Fibroblast of skin of scalp (primary cell): ENCODE data around the gene SHD.

Experiments
- DNase-seq: peaks from one replicate; pipeline ENCODE4 v3.0.0-alpha.2; 2013

The SHD gene

DNA sequence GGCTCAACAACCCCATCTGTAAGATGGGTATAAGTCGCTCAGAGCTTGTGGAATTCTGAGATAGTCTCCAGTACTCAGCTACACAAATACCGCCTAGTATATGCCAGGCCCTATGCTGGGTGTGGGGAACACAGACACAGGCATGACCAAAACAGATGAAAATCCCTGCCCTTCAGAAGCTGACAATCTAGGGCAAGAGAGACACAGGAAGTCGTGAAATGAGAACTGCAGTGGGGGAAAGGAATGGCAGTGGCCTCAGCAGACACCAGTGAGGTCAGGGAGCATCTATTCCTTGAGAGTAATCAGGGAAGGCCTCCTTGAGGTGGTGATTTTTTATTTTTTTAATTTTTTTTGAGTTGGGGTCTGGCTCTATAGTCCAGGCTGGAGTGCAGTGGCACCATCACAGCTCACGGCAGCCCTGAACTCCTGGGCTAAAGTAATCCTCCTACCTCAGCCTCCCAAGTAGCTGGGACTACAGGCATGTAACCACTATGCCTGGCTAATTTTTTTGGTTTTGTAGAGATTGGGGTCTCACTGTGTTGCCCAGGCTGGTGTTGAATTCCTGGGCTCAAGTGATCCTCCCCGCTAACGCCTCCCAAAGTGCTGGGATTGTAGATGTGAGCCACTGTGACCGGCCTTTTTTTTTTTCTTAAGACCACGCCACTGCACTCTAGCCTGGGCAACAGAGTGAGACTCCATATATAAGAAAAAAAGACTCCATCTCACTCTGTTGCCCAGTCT, 19.9 kb downstream of the SHD start:
- no peak for DNase-seq

DNA sequence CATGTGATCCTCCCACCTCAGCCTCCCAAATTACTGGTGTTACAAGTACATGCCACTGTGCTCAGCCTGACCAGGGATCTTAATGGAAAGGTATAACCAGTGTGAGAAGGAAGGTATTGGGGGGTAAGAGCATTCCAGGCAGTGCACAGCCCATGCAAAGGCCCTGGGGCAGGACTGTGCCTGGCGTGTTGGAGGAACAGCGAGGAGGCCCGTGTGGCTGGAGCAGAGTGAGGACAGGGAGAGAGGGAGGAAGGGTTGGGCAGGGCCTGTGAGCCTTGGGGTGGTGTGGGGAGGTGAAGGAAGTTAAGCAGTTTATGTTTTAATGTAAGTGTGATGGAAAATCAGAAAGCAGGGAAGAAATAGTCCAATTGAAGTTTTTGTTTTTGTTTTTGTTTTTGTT, 21.5 kb downstream of the SHD start:
- DNase-seq = no peak

DNA sequence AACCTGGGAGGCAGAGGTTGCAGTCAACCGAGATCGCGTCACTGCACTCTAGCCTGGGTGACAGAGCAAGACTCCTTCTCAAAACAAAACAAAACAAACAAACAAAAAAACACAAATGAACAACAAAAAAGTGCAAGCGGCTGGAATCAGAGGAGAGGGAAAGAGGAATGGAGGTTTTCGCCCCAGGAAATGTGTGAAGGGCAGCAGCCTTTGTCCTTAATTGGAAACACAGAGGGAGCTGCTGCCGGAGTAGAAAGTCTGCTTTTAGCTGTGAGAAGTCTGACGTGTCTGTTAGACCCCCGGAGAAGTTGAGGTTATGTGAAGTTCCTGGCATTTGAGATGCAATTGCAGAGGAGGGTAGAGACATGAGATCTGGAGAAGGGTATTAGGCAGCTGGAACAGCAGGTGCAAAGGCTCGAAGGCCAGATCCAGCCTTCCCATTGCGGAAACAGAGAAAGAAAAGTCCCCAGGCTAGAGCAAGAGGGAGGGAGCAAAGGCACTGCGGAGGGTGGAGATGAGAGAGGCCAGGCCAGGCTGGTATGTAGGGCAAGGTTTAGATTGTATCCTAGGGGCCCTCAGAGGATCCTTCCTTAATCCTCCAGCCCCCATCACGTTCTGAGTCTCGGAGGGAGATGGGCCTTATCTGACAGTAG, 22.6 kb downstream of the SHD start:
- DNase-seq = no peak

- no peak for DNase-seq
These were observed 23.2 kb downstream of the SHD start, which contains the start of gene TMIGD2 for GRCh38 chr19:4302243-4302640. Gene TMIGD2, minus strand, starts transcription at chr19:4302389. Its CDS starts 4 bp downstream, at chr19:4302385.

DNA sequence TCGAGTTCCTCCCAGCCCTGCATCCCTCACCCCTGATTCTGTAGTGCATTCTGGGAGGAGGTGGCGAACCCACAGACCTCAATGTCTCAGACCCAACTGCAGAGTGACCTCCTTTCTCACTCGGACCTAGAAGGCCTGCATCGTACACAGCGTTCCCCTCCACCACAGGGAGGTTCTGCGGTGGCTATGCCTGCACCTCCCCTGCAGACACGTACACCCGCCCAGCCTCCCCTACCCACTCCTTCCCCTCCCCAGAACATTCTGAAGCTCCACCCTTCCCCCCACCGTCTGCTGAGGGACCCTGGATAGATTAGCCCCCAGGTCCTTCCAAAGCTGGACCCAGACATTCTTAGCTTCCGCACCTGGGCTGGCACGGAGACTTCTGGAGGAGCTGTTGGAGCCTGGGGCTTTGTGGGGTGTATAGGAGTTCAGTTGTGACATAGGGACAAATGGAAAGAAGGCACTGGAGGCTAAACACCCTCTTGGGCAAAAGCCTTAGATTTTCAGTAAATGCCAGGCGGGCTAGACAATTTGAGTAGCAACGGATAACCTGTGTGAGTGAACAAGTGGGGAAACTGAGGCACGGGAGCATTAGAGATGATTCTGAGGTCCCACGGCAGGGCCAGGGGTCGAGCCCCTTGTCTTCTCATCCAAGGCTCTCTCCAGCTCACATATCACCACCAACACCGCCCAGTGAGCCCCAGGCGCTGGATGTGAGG, 24.9 kb downstream of the SHD start:
- no peak for DNase-seq

DNA sequence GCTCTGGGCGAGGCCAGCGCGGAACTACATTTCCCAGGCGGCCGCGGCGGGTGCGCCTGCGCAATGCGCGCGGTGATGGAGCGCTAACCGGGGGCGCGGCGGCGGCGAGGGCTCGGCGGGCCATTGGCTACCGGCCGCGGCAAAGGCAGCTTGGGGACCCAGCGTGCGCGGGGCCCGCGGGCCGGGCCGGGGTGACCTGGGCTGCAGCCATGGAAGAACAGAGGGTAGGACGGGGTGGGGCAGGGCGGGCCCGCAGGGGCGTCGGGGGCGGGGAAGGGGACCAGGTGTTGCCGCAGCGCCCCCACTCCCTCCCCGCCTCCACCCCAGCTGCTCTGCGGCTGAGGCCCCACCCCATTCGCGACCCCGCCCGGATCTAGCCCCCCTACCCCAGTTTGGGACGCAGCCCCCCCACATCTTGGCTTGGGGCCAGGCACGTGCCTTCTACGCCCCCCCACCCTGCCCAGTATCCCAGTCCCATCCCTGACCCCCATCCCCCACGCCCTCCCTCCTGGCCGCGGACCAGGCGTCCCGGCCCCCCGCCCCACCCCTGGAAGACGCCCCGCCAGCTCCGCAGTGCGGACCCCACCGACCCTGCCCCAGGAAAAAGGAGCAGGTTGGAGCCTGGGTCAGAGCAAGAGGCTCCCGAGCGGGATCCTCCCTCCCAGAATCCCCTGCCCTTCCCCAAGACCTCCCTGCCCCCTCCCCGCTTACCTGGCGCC, 25.6 kb downstream of the SHD start, which contains the start of gene FSD1:
FSD1 (plus strand) TSS at position 61 of the 719 bp plus-strand sequence; CDS start at position 210, 149 bp downstream.
- peak; percentile 72 for DNase-seq

DNA sequence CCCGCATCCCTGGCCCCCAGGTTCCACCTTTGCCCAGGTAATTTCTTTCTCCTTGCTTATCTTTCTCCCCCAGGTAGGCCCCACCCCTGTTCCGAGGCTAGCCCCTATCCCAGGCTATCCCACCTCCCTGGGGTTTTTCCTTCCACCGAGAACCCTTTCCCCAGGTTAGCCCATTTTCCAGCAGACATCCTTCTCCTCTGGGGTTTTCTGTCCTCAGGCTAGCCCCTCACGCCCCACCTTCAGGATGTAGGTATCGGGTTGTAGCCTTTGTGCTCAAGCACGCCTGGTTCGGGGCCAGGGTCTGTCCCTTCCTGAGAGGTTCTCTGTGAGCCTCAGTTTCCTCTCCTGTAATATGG, 26.2 kb downstream of the SHD start:
- DNase-seq = no peak

DNA sequence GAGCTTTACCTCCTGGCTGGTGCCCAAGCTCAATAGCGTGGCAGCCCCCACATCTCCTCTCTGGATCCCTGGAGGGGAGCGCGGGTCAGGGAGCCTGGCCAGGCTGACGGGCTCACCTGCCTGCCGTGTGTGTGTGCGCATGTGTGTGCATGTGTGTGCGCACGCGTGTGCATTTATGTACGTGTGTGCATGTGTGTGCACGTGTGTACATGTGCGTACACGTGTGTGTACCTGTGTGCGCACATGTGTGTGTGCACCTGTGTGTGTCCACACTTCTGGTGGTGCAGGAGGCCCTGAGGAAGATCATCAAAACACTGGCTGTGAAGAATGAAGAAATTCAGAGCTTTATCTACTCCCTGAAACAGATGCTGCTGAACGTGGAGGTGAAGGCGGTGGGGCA, 26.6 kb downstream of the SHD start:
- no peak for DNase-seq

DNA sequence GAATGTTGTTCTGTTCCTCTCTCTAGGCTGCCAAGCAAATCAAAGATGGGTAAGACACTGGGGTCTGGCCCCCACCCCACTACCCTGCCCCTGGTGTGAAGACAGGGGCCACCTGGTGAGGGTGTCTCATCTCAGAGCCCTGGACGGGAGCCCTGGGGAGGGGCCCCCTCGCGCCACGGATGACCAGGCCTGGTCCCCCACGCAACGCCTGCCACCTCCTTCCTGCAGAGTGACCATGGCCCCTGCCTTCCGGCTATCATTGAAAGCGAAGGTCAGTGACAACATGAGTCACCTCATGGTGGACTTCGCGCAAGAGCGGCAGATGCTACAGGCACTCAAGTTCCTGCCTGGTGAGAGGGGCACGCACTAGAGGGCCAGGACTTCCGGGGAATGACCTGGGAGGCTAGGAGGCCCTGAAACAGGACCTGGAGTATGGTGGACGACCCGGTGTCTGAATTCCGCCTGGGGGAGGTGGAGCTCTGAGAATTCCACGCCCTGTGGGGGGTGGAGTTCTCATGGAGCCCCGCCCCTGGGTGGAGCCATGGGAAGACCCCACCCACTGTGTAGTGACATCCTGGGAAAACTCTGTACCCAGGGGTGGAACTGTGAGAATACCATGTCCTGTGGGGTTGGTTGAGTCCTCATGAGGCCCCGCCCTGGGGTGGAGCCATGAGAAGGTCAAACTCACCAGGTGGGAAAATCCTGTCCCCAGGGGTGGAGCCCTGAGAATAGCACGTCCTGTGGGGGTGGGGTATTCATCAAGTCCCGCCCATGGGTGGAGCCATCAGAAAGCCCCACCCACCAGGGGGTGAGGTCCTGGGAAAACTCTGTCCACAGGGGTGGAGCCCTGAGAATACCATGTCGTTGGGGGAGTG, 31.4 kb downstream of the SHD start:
- no peak for DNase-seq

DNA sequence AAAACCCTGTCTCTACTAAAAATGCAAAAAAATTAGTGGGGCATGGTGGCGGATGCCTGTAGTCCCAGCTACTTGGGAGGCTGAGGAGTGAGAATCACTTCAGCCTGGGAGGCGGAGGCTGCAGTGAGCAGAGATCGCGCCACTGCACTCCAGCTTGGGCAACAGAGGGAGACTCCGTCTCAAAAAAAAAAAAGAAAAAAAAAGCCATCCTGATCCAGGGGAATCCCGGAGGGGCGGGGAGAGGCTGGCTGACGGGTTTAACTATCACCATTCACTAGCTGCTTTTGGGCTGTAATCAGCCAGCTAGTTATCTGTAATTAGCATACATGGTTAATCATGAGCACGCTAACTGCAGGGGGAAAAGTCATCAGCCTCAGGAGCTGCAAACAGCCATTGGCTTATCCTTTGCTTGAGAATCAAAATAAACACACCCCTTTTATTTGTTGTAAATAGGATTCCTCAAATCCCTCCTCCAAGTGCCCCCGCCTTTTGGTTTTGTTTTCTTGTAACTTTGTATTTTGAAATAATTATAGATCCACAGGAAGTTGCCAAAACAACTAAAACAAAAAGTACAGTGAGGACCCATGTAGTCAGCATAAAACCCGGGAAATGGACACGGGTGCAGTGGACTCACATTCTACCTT, 34.9 kb downstream of the SHD start:
- no peak for DNase-seq

DNA sequence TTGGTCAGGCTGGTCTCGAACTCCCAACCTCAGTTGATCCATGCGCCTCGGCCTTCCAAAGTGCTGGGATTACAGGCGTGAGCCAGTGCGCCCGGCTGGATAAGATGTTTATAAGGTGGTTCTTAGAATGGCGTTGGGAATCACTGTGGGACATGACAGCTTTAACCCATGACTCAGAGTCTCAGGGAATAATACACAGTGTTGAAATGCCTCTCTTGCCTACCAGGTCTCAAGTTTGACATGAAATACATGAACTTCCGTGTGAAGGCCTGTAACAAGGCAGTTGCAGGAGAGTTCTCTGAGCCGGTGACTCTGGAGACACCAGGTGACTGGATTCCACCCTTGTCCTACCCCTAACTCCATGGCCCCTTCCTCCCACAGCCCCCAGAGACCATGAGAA, 37.9 kb downstream of the SHD start:
- no peak for DNase-seq

DNA sequence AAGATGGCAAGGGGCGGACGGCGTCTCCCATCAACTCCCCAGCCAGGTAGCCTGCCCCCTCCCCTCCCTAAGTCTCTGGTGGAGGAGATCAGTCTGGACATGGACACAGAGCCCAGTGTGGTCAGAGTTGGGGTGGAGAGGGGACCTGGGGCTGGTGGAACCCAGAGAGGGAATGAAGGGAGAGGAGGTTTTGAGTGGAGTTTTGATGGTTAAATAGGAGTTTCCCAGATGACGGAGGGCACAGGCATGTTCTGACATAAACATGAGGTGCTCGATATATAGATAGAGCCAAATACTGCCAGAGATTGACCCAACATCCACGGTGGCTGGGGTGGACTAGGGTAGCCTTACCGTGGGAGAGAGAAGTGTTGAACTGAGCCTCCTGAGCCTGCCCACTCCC, 39.4 kb downstream of the SHD start:
- no peak for DNase-seq

GRCh38 chr19:4319067-4319718, 40.1 kb downstream of the SHD start:
- DNase-seq = no peak

- DNase-seq = no peak
These were observed 41.4 kb downstream of the SHD start for GRCh38 chr19:4320419-4320818.

GRCh38 chr19:4322942-4323665, 44.0 kb downstream of the SHD start:
- DNase-seq = no peak

DNA sequence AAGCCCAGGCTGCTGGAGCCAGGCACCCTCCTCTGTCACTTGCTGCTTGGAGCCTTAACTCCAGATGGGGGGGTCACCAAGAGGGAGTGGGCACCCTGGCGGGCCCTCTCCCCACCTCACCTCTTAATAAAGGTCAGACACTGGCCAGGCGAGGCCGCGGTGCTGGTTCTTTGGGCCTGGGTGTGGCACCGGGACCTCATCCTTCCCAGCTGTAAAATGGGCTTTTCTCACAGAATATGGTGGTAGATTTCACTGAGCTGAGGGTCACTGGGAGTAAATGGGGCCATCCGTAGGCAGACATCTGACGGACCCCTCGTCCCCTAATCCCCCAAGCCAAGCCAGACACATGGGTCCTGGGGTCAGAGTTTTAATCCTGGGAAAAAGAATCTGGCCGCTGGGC, 44.6 kb downstream of the SHD start:
- DNase-seq = no peak

DNA sequence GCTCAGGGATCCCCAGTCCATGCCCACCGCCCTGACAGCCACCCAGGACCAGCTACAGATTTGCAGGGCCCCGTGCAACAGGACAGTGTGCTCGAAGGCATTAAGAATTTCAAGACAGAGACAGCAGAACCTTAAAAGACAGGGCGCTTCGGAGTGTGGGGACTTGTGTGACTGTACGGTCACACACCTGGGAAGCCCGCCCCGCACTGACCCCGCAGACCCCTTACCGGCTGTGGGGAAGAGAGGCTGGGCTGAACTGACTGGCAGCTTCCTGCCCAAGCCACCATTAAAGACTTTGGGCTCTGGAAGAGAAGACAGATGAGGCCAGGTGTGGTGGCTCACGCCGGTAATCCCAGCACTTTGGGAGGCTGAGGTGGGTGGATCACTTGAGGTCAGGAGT, 45.2 kb downstream of the SHD start:
- no peak for DNase-seq

DNA sequence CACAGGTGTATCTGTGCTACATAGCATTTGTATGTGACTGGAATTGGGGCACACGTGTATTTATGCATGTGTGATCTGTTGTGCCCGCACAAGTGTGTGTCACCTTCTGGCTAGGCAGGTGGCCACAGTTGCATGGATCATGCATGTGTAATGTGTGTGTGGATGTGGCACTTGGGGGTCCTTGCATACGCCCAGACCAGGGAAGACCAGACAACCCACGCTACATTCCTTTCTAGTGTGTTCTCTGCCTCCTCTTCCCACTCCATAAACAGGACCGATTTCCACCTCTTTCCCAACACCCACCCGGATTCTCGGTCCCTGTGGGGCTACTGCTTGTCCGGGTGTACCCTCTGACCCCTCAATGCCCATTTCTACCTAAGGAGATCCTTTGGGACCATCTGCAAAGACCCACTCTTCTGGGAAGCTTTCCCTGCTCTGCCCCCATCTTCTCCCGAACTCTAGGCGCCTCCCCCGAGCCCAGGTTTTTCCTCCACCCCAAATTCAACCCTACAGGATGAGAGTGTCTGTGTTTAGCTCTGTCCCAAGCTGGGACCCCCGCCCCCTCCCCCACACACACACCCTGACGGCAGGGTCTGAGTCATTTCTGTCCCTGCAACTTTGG, 47.3 kb downstream of the SHD start:
- DNase-seq = no peak

GRCh38 chr19:4326837-4327251, 47.8 kb downstream of the SHD start:
- DNase-seq = no peak
